GM19372 (cell line): Measurements from ENCODE around the gene DNASE2.
"Not testable (repeated sequence)": the region's sequence is repeated elsewhere in the genome, so short reads cannot be mapped to it uniquely, and the experiment has no call there.

Source experiments
- ATAC-seq: cut with Tn5 transposase; IDR thresholded peaks from one replicate; pipeline ENCODE4 v1.9.1; 2021; ENCODE audit warnings: mild to moderate bottlenecking, low read depth, moderate library complexity; ENCODE audit not compliant: unreplicated experiment

The DNASE2 gene

GRCh38 chr19:12865746-12866415 lies 15.4 kb downstream of the DNASE2 start:
- ATAC-seq: no peak

- ATAC-seq: no peak
Observed at GRCh38 chr19:12864721-12865715, 16.2 kb downstream of the DNASE2 start.

- ATAC-seq: no peak
Observed at GRCh38 chr19:12864143-12864542, 17.1 kb downstream of the DNASE2 start.

GRCh38 chr19:12859546-12859945 lies 21.7 kb downstream of the DNASE2 start:
- ATAC-seq: no peak

- ATAC-seq: no peak
Observed at GRCh38 chr19:12858041-12858928, 23.0 kb downstream of the DNASE2 start.

GRCh38 chr19:12856653-12857052 lies 24.6 kb downstream of the DNASE2 start:
- ATAC-seq: no peak

- ATAC-seq: no peak
Observed at GRCh38 chr19:12847159-12848139, 33.8 kb downstream of the DNASE2 start.

GRCh38 chr19:12846613-12847012 lies 34.6 kb downstream of the DNASE2 start:
- not testable (repeated sequence) for ATAC-seq

GRCh38 chr19:12843999-12844732 lies 37.1 kb downstream of the DNASE2 start:
- ATAC-seq: no peak

- ATAC-seq: no peak
Observed at GRCh38 chr19:12843328-12843727, 37.9 kb downstream of the DNASE2 start.

GRCh38 chr19:12842511-12842910 lies 38.7 kb downstream of the DNASE2 start:
- no peak for ATAC-seq

GRCh38 chr19:12841094-12841493 lies 40.2 kb downstream of the DNASE2 start:
- ATAC-seq: no peak

GRCh38 chr19:12840091-12841079 lies 40.9 kb downstream of the DNASE2 start:
- no peak for ATAC-seq

- ATAC-seq: no peak
Observed at GRCh38 chr19:12838886-12839756, 42.1 kb downstream of the DNASE2 start.

- ATAC-seq: no peak
Observed at GRCh38 chr19:12838182-12838885, 42.9 kb downstream of the DNASE2 start, which contains the start of gene MAST1. MAST1 (plus strand) TSS chr19:12838515; CDS start chr19:12838573, 58 bp downstream.

GRCh38 chr19:12837225-12837624 lies 44.0 kb downstream of the DNASE2 start:
- ATAC-seq: no peak
